Loucy (cell line): ENCODE measurements around the gene SELENOF.
"Not testable (repeated sequence)": the region's sequence is repeated elsewhere in the genome, so short reads cannot be mapped to it uniquely, and the experiment has no call there.

ENCODE experiments used
- H2AFZ ChIP-seq: fragments of 200-600 bp; sonication (generic); 2 replicates; pipeline ENCODE4 v1.6.0; 2016; ENCODE audit warnings: antibody characterized with exemption, mild to moderate bottlenecking, low read length, moderate library complexity
- H3F3A ChIP-seq: fragments of 200-600 bp; 2 replicates; pipeline ENCODE4 v1.6.0; 2016; ENCODE audit warnings: antibody characterized with exemption, low read depth, mild to moderate bottlenecking
- H3K27me3 ChIP-seq: fragments of 200-600 bp; sonication (generic); 2 replicates; pipeline ENCODE4 v1.6.1; 2014; ENCODE audit warnings: low read length, mild to moderate bottlenecking; ENCODE audit not compliant: insufficient read depth, poor library complexity, severe bottlenecking
- H3K36me3 ChIP-seq: fragments of 200-600 bp; sonication (generic); 2 replicates; pipeline ENCODE4 v1.6.1; 2016; ENCODE audit warnings: low read length; ENCODE audit not compliant: insufficient read depth
- H3K4me1 ChIP-seq: fragments of 200-600 bp; sonication (generic); 2 replicates; pipeline ENCODE4 v1.5.1; 2014; ENCODE audit warnings: low read length, mild to moderate bottlenecking; ENCODE audit not compliant: insufficient read depth, poor library complexity, severe bottlenecking
- H3K4me2 ChIP-seq: fragments of 200-600 bp; sonication (generic); 2 replicates; pipeline ENCODE4 v1.6.0; 2014; ENCODE audit warnings: antibody characterized with exemption, low read length, low read depth, mild to moderate bottlenecking; ENCODE audit not compliant: poor library complexity, severe bottlenecking
- H3K4me3 ChIP-seq: fragments of 200-600 bp; sonication (generic); 2 replicates; pipeline ENCODE4 v1.5.1; 2014; ENCODE audit warnings: low read length, mild to moderate bottlenecking, mixed read lengths; ENCODE audit not compliant: poor library complexity, severe bottlenecking
- H3K79me2 ChIP-seq: fragments of 200-600 bp; sonication (generic); 2 replicates; pipeline ENCODE4 v1.6.1; 2014; ENCODE audit warnings: low read length; ENCODE audit not compliant: insufficient read depth
- H3K9ac ChIP-seq: fragments of 200-600 bp; sonication (generic); 2 replicates; pipeline ENCODE4 v1.6.0; 2014; ENCODE audit warnings: mild to moderate bottlenecking, low read depth, low read length, moderate library complexity; ENCODE audit not compliant: poor library complexity, severe bottlenecking
- H3K9me2 ChIP-seq: fragments of 200-600 bp; sonication (generic); replicated peaks from 2 replicates; pipeline ENCODE4 v1.6.1; 2016; ENCODE audit warnings: low read depth, low read length, mixed read lengths
- H3K9me3 ChIP-seq: fragments of 200-600 bp; sonication (generic); 2 replicates; pipeline ENCODE4 v1.6.1; 2014; ENCODE audit warnings: mild to moderate bottlenecking, antibody characterized with exemption, low read length, low read depth; ENCODE audit not compliant: insufficient read depth
- H4K20me1 ChIP-seq: fragments of 200-600 bp; sonication (generic); 2 replicates; pipeline ENCODE4 v1.6.0; 2014; ENCODE audit warnings: antibody characterized with exemption, low read length, mild to moderate bottlenecking; ENCODE audit not compliant: insufficient read depth, poor library complexity, severe bottlenecking
- EZH2phosphoT487 ChIP-seq: fragments of 200-600 bp; IDR thresholded peaks from 2 replicates; pipeline ENCODE4 v1.6.1; 2018; ENCODE audit warnings: antibody characterized with exemption, mild to moderate bottlenecking, moderate library complexity, borderline replicate concordance
- TF ChIP-seq, protein P1 (sequence below): fragments of 200-600 bp; sonication (generic); conservative IDR thresholded peaks from 2 replicates; pipeline ENCODE4 v1.5.1; 2014; ENCODE audit warnings: mild to moderate bottlenecking, antibody characterized with exemption, low read length

SELENOF gene

DNA sequence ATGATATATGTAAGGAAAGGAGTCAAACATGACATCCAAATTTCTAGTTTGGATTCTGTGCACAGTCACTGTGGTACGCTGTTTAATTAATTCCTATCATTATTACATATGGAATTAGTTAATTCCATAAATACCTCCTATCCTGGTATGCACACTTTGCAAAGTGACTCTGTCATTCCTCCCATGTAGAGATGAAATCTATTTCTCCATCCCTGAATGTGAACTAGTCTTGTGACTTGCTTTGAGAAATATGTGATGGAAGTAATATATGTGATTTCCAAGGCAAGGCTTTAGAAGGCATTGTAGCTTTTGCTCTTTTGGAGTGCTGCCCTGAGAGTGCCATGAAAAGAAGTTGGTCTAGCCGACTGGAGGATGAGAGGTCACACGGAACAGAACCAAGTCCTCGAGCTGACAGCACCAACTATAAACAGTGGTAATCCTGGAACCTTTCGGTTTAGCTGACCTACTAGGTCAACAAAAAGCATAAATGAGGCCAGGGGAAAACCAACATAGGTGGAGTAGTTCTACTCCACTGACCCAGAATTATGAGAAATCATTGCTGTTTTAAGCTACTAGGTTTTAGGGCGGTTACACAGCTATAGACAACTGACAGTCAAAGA, 1.5 kb downstream of the SELENOF start:
- H3K9me2 ChIP-seq, result no peaks in the 10 kb centered on the region
- H4K20me1 ChIP-seq, result peaks cover 69% of the 10 kb centered on the region
- peak overlapping the region; percentile 96 for H3K4me2 ChIP-seq
- H2AFZ ChIP-seq, result no peak overlapping the region
- no peak for TF ChIP-seq EZH2phosphoT487
- TF ChIP-seq, protein P1, sequence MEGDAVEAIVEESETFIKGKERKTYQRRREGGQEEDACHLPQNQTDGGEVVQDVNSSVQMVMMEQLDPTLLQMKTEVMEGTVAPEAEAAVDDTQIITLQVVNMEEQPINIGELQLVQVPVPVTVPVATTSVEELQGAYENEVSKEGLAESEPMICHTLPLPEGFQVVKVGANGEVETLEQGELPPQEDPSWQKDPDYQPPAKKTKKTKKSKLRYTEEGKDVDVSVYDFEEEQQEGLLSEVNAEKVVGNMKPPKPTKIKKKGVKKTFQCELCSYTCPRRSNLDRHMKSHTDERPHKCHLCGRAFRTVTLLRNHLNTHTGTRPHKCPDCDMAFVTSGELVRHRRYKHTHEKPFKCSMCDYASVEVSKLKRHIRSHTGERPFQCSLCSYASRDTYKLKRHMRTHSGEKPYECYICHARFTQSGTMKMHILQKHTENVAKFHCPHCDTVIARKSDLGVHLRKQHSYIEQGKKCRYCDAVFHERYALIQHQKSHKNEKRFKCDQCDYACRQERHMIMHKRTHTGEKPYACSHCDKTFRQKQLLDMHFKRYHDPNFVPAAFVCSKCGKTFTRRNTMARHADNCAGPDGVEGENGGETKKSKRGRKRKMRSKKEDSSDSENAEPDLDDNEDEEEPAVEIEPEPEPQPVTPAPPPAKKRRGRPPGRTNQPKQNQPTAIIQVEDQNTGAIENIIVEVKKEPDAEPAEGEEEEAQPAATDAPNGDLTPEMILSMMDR, result no peak
- peaks cover 60% of the 10 kb centered on the region for H3K4me1 ChIP-seq
- no peaks in the 10 kb centered on the region for H3K36me3 ChIP-seq
- H3F3A ChIP-seq, result no peaks in the 10 kb centered on the region
- H3K4me3 ChIP-seq, result peak overlapping the region; percentile 97
- H3K9ac ChIP-seq, result peak overlapping the region; percentile 94
- H3K9me3 ChIP-seq, result no peaks in the 10 kb centered on the region
- peaks cover 93% of the 10 kb centered on the region for H3K79me2 ChIP-seq
- no peaks in the 10 kb centered on the region for H3K27me3 ChIP-seq

DNA sequence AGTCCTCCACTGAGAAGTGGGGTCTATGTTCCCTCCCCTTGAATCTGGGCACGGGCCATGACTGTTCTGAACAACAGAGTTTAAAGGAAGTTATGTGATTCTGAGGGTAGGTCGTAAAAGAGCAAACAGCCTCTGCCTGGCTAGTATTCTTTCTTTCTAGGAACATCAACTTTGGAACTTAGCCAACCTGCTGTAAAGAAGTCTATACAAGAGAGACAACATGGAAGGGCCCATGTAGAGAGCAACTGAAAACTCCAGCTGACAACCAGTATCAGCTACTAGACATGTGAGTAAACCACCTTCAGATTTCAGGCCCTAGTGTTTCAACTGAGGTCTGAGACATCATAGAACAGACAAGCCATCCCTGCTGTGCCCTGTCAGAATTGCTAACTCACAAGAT, 7.5 kb downstream of the SELENOF start:
- Histone ChIP-seq H2AFZ (no peak overlapping the region), H3K9me2 (no peaks in the 10 kb centered on the region), H3K4me2 (peak overlapping the region; percentile 96), H4K20me1 (peaks cover 88% of the 10 kb centered on the region), H3K4me3 (no peak overlapping the region), H3K36me3 (peaks cover 18% of the 10 kb centered on the region; the same call in 1 of the 2 replicates), H3K79me2 (peaks cover 98% of the 10 kb centered on the region), H3K27me3 (no peaks in the 10 kb centered on the region), H3K4me1 (peaks cover 38% of the 10 kb centered on the region), H3K9ac (no peak overlapping the region), H3K9me3 (no peaks in the 10 kb centered on the region), H3F3A (no peaks in the 10 kb centered on the region)
- TF ChIP-seq EZH2phosphoT487, result no peak
- TF ChIP-seq, protein P1, result no peak

DNA sequence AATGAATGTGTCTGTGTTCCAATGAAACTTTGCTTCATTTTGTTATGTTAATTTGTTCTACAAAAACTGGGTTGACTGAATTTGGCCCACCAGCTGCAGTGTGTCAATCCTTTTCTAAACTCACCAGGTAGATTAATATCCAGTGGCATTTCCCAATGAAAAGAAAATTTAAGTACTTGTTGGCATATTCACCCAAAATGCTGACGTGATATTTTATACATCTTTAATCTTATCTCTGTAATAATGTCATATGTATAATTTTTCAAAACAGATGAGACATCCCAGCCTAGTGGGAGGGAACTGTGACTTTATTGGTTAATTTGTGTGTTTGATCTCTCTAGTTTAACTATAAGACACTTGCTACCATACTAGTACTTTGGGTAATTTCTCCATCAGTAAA, 8.1 kb downstream of the SELENOF start:
- Histone ChIP-seq H3K9me3 (no peaks in the 10 kb centered on the region), H2AFZ (no peak overlapping the region), H3K4me2 (peak overlapping the region; percentile 0), H3K27me3 (no peaks in the 10 kb centered on the region), H3K9me2 (no peaks in the 10 kb centered on the region), H3K4me3 (no peak overlapping the region), H3K36me3 (peaks cover 20% of the 10 kb centered on the region; the same call in 1 of the 2 replicates), H4K20me1 (peaks cover 88% of the 10 kb centered on the region), H3K4me1 (peaks cover 33% of the 10 kb centered on the region), H3K9ac (no peak overlapping the region), H3F3A (no peaks in the 10 kb centered on the region), H3K79me2 (peaks cover 97% of the 10 kb centered on the region)
- no peak for TF ChIP-seq EZH2phosphoT487
- TF ChIP-seq, protein P1, result no peak

DNA sequence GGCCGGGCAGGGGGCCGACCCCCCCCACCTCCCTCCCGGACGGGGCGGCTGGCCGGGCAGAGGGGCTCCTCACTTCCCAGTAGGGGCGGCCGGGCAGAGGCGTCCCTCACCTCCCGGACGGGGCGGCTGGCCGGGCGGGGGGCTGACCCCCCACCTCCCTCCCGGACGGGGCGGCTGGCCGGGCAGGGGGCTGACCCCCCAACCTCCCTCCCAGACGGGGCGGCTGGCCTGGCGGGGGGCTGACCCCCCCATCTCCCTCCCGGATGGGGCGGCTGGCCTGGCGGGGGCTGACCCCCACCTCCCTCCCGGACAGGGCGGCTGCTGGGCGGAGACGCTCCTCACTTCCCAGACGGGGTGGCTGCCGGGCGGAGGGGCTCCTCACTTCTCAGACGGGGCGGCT, 14.5 kb downstream of the SELENOF start:
- H3K27me3 ChIP-seq, H2AFZ ChIP-seq, H3F3A ChIP-seq, H3K4me1 ChIP-seq, H3K4me2 ChIP-seq, H3K9me3 ChIP-seq, H3K9ac ChIP-seq, H3K4me3 ChIP-seq, H3K9me2 ChIP-seq: not testable (repeated sequence)
- Histone ChIP-seq H3K79me2 (peaks cover 53% of the 10 kb centered on the region), H4K20me1 (peaks cover 35% of the 10 kb centered on the region), H3K36me3 (peaks cover 43% of the 10 kb centered on the region)
